ENCODE data around the gene CASP3.
"Not testable (repeated sequence)": the region's sequence is repeated elsewhere in the genome, so short reads cannot be mapped to it uniquely, and the experiment has no call there.

- not testable (repeated sequence) for TF ChIP-seq CTCF (conservative IDR thresholded peaks at IDR 0.05 in 1 of 2, IDR thresholded peaks at IDR 0.05 in 1 of 2; ENCODE audit: low read depth in 1 of 2, low read length in 2 of 2); EZH2 (IDR thresholded peaks at IDR 0.05; ENCODE audit: low read length, missing control alignments)
These were observed 3.4 kb upstream of the CASP3 start for GRCh38 chr4:184652681-184653080.
